ENCODE results near the gene SEL1L3.

The SEL1L3 gene

GRCh38 chr4:25888781-25889180 lies 26.0 kb upstream of the SEL1L3 start:
- no peak for TF ChIP-seq CTCF (IDR thresholded peaks at IDR 0.05)
- H3K4me3 ChIP-seq: no peak overlapping the region
- no peak overlapping the region for H3K27ac ChIP-seq
- no peak for DNase-seq (ENCODE audit: low spot score)

DNA sequence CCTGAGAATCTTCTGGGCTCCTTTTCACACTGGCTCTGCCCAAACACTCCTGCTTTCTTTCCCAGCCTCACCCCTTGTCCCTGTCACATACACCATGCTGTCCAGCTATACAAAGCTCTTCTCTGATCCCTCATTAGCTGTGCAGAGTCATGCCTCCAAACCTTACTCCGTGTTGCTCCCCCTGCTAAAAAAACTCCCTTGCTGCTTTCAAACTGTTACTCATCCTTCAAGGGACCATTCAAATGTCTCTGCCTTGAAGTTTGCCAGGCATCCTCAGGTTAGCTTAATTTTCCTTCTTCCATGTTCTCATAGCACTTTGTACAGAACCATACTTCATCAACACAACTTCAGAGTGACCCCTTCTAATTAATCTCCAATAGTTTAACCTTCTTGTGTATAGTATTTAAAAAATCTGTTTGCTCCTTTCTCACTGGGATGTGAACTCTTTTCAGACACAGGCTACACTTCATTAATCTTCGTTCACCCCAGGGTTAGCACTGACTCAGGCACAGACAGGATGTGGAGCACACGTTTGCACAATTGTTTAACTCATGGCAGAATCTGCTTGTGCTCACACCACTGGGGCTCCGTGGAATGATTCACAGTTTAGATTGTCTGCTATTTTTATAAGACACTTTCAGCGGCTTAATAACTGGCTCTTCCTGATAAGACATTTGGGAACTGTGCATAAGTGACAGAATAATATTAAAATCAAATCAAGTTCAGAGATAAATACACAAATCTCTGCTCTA lies 21.4 kb upstream of the SEL1L3 start:
- H3K27ac ChIP-seq: no peak overlapping the region
- no peak overlapping the region for H3K4me3 ChIP-seq
- DNase-seq (ENCODE audit: low spot score): no peak
- no peak for TF ChIP-seq CTCF (IDR thresholded peaks at IDR 0.05)

GRCh38 chr4:25883565-25883964 lies 20.8 kb upstream of the SEL1L3 start:
- Histone ChIP-seq H3K4me3 (no peak overlapping the region), H3K27ac (no peak overlapping the region)
- no peak for DNase-seq (ENCODE audit: low spot score)
- TF ChIP-seq CTCF (IDR thresholded peaks at IDR 0.05): no peak

DNA sequence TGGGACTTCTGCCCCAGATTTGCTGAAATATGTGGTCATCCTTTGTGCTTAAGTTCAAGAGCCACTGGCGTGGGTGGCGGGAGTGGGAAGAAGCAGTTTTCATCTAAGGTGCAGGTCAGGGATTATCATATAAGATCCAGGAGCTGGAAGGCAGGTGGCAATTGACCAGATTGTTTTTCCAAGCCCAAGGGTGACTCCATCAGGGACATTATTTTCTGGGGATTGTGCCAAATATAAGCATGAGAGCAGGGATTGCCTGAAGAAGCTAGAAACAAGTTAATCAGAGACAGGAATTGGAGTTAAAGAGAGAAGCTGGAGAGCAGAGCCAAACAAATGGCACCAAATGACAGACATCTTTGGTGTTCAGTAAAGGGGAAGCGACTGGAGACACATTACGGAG lies 19.4 kb upstream of the SEL1L3 start:
- Histone ChIP-seq H3K4me3 (no peak overlapping the region), H3K27ac (no peak overlapping the region)
- no peak for DNase-seq (ENCODE audit: low spot score)
- no peak for TF ChIP-seq CTCF (IDR thresholded peaks at IDR 0.05)

- no peak for DNase-seq (ENCODE audit: low spot score)
- TF ChIP-seq CTCF (IDR thresholded peaks at IDR 0.05): no peak
- no peak overlapping the region for H3K27ac ChIP-seq
- no peak overlapping the region for H3K4me3 ChIP-seq
Observed at GRCh38 chr4:25881193-25881592, 18.4 kb upstream of the SEL1L3 start.

DNA sequence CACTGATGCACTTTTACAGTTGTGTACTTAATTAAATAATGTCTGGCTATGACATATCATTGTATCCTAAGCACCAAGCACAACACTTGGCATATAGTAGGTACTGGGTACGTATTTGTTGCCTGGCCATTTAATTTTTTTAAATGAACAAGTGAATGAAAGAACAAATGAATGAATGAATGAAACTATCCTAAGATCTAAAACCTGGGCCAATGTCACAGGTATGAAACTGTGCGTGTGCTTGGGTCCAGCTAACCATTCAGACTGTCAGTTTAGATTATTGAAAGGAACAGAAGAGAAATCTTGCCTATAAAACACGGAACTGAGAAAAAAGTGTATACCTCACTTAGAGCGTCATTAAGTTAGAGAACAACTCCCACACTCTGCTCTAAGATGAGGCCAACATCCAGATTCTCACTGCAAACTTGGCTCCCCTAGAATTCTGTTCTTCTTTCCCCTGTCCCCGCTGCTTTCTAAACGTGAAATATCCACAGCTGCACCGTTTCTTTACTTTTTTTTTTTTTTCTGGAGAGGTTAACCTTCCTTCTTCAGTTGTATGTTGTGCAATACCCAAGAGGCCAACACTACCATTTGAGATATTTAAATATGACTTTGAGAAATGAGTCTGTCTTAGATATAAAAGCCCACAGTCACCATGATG lies 17.3 kb upstream of the SEL1L3 start:
- Histone ChIP-seq H3K4me3 (no peak overlapping the region), H3K27ac (no peak overlapping the region)
- TF ChIP-seq CTCF (IDR thresholded peaks at IDR 0.05): no peak
- DNase-seq (ENCODE audit: low spot score): no peak

GRCh38 chr4:25879587-25879986 lies 16.8 kb upstream of the SEL1L3 start:
- Histone ChIP-seq H3K4me3 (no peak overlapping the region), H3K27ac (no peak overlapping the region)
- no peak for DNase-seq (ENCODE audit: low spot score)
- no peak for TF ChIP-seq CTCF (IDR thresholded peaks at IDR 0.05)

Data from coronary artery (tissue), 2 donors.